Measurements from ENCODE around the gene STK38. TPM values are rescaled to one million over a fixed set of nuclear protein-coding genes. Genes with fewer than 3 reads are reported as not detected.
"Not testable (repeated sequence)": the region's sequence is repeated elsewhere in the genome, so short reads cannot be mapped to it uniquely, and the experiment has no call there.

The STK38 gene
- total RNA-seq, 1 donor from 2014 or later, result 65.1 TPM

GRCh38 chr6:36574679-36575078 is 27.4 kb upstream of the STK38 start:
- H3K27ac Mint-ChIP-seq (ENCODE audit: unreplicated experiment), result no peak overlapping the region
- TF ChIP-seq CTCF (IDR thresholded peaks at IDR 0.05), result no peak
- DNase-seq (ENCODE audit: low spot score), result no peak
- no peaks in the 10 kb centered on the region for H3K27me3 Mint-ChIP-seq (ENCODE audit: low read depth)
- H3K9me3 Mint-ChIP-seq (ENCODE audit: low read depth), result no peaks in the 10 kb centered on the region
- H3K36me3 Mint-ChIP-seq (ENCODE audit: low read depth), result no peaks in the 10 kb centered on the region
- H3K4me1 Mint-ChIP-seq (ENCODE audit: low read depth), result peaks cover 33% of the 10 kb centered on the region
- H3K4me3 Mint-ChIP-seq (ENCODE audit: unreplicated experiment), result no peak overlapping the region

- H3K9me3 Mint-ChIP-seq (ENCODE audit: low read depth); H3K27ac Mint-ChIP-seq (ENCODE audit: unreplicated experiment); H3K36me3 Mint-ChIP-seq (ENCODE audit: low read depth); H3K27me3 Mint-ChIP-seq (ENCODE audit: low read depth); H3K4me3 Mint-ChIP-seq (ENCODE audit: unreplicated experiment): not testable (repeated sequence)
- peak; percentile 36 for DNase-seq (ENCODE audit: low spot score)
- H3K4me1 Mint-ChIP-seq (ENCODE audit: low read depth), result peaks cover 13% of the 10 kb centered on the region
Observed at GRCh38 chr6:36572353-36573311, 25.4 kb upstream of the STK38 start.

GRCh38 chr6:36571122-36572043 is 24.1 kb upstream of the STK38 start:
- TF ChIP-seq CTCF (IDR thresholded peaks at IDR 0.05), result no peak
- peak; percentile 4 for DNase-seq (ENCODE audit: low spot score)
- no peaks in the 10 kb centered on the region for H3K27me3 Mint-ChIP-seq (ENCODE audit: low read depth)
- peaks cover 3% of the 10 kb centered on the region for H3K4me1 Mint-ChIP-seq (ENCODE audit: low read depth)
- no peak overlapping the region for H3K27ac Mint-ChIP-seq (ENCODE audit: unreplicated experiment)
- no peak overlapping the region for H3K4me3 Mint-ChIP-seq (ENCODE audit: unreplicated experiment)
- no peaks in the 10 kb centered on the region for H3K9me3 Mint-ChIP-seq (ENCODE audit: low read depth)
- no peaks in the 10 kb centered on the region for H3K36me3 Mint-ChIP-seq (ENCODE audit: low read depth)

- peaks cover 3% of the 10 kb centered on the region for H3K4me1 Mint-ChIP-seq (ENCODE audit: low read depth)
- H3K9me3 Mint-ChIP-seq (ENCODE audit: low read depth), result no peaks in the 10 kb centered on the region
- no peak overlapping the region for H3K27ac Mint-ChIP-seq (ENCODE audit: unreplicated experiment)
- no peak overlapping the region for H3K4me3 Mint-ChIP-seq (ENCODE audit: unreplicated experiment)
- TF ChIP-seq CTCF (IDR thresholded peaks at IDR 0.05), result no peak
- no peak for DNase-seq (ENCODE audit: low spot score)
- no peaks in the 10 kb centered on the region for H3K27me3 Mint-ChIP-seq (ENCODE audit: low read depth)
- no peaks in the 10 kb centered on the region for H3K36me3 Mint-ChIP-seq (ENCODE audit: low read depth)
Observed at GRCh38 chr6:36570264-36570663, 23.0 kb upstream of the STK38 start.

- Mint-ChIP-seq H3K9me3 (ENCODE audit: low read depth) (no peaks in the 10 kb centered on the region), H3K27ac (ENCODE audit: unreplicated experiment) (no peak overlapping the region), H3K4me1 (ENCODE audit: low read depth) (peaks cover 28% of the 10 kb centered on the region), H3K27me3 (ENCODE audit: low read depth) (no peaks in the 10 kb centered on the region), H3K4me3 (ENCODE audit: unreplicated experiment) (no peak overlapping the region), H3K36me3 (ENCODE audit: low read depth) (no peaks in the 10 kb centered on the region)
- TF ChIP-seq CTCF (IDR thresholded peaks at IDR 0.05), result no peak
- DNase-seq (ENCODE audit: low spot score), result peak; percentile 8
Observed at GRCh38 chr6:36566418-36566905, 19.2 kb upstream of the STK38 start.
